HCT116 (cell line): ENCODE measurements around the gene TCHH.

Experiments
- CTCF ChIP-seq, 3 experiments: fragments of 200-600 bp in 1 of 3; sonication (generic) in 1 of 3; IDR thresholded peaks in 2 of 3; conservative IDR thresholded peaks in 1 of 3; 2 replicates each; pipeline ENCODE4 v1.5.1; 2012 to 2017; ENCODE audit warnings: low read depth in 2 of 3, low read length in 2 of 3, antibody characterized with exemption in 1 of 3, borderline replicate concordance in 1 of 3, control low read depth in 1 of 3, mild to moderate bottlenecking in 1 of 3, mixed read lengths in 1 of 3, mixed run types in 1 of 3, moderate library complexity in 1 of 3; ENCODE audit not compliant: insufficient read depth in 1 of 3
- EZH2 ChIP-seq: fragments of 200-600 bp; sonication (generic); IDR thresholded peaks from 2 replicates; pipeline ENCODE4 v1.6.1; 2017; ENCODE audit warnings: antibody characterized with exemption, mixed run types
- POLR2A ChIP-seq: IDR thresholded peaks from 2 replicates; pipeline ENCODE4 v1.7.0; 2011; ENCODE audit warnings: borderline replicate concordance; ENCODE audit not compliant: insufficient read depth, insufficient read length; ENCODE audit errors: extremely low read depth
- POLR2AphosphoS5 ChIP-seq: IDR thresholded peaks from 2 replicates; pipeline ENCODE4 v1.6.1; 2011; ENCODE audit warnings: mild to moderate bottlenecking, low read depth, low read length, moderate library complexity
- RAD21 ChIP-seq: IDR thresholded peaks from 2 replicates; pipeline ENCODE4 v1.6.1; 2012; ENCODE audit warnings: low read depth, mild to moderate bottlenecking
- SIN3A ChIP-seq: IDR thresholded peaks from 2 replicates; pipeline ENCODE4 v1.6.1; 2012; ENCODE audit warnings: low read depth
- SRF ChIP-seq: IDR thresholded peaks from 2 replicates; pipeline ENCODE4 v1.6.1; 2012; ENCODE audit warnings: low read depth
- ZFX ChIP-seq: fragments of 450-650 bp; IDR thresholded peaks from 2 replicates; pipeline ENCODE4 v1.6.1; 2017

GRCh38 chr1:152141971-152142584 lies 26.8 kb upstream of the TCHH start:
- TF ChIP-seq EZH2 (no peak), CTCF (IDR thresholded peaks at IDR 0.05 in 2 of 3, conservative IDR thresholded peaks at IDR 0.05 in 1 of 3; ENCODE audit: borderline replicate concordance in 1 of 3, insufficient read depth in 1 of 3, low read depth in 2 of 3, low read length in 2 of 3) (peak; percentile 80 to 94 (median 93)), SIN3A (no peak), SRF (no peak), RAD21 (peak; percentile 97), POLR2AphosphoS5 (no peak), ZFX (no peak), POLR2A (no peak)
